Adrenal gland (tissue), 5 donors: ENCODE data around the gene HECW1.

Source experiments
- CTCF ChIP-seq, 6 experiments: fragments of 450-650 bp in 4 of 6; fragments of 200-600 bp in 2 of 6; sonication (generic) in 1 of 6; IDR thresholded peaks; 1 replicate in 5 of 6; 2 replicates in 1 of 6; pipeline versions ENCODE4 v1.5.1 to v1.8.0; 2016 to 2021; ENCODE audit warnings: antibody characterized with exemption in 6 of 6, mild to moderate bottlenecking in 2 of 6, moderate library complexity in 1 of 6
- POLR2A ChIP-seq, 2 donors: fragments of 450-650 bp; IDR thresholded peaks; one replicate each; pipeline ENCODE4 v1.6.1; 2017; ENCODE audit warnings: antibody characterized with exemption in 2 of 2, mild to moderate bottlenecking in 2 of 2, moderate library complexity in 1 of 2
- donor health status: DM: no; HTN: no; CAD: no.

- TF ChIP-seq CTCF (IDR thresholded peaks at IDR 0.05) (no peak), POLR2A (IDR thresholded peaks at IDR 0.05) (no peak)
Observed at GRCh38 chr7:43302211-43302711, 189.8 kb downstream of the HECW1 start.
